CD14-positive monocyte (primary cell): ENCODE measurements around the gene RGS19. TPM values are rescaled to one million over a fixed set of nuclear protein-coding genes. Genes with fewer than 3 reads are reported as not detected.

Source experiments
- DNase-seq, 3 donors: peaks; one replicate each; pipeline ENCODE4 v3.0.0-alpha.2; 2011 to 2022
- H2AFZ ChIP-seq: 2 replicates; pipeline ENCODE4 v1.6.0; 2012; ENCODE audit warnings: mild to moderate bottlenecking, low read depth, low read length, inconsistent platforms; ENCODE audit not compliant: insufficient read depth, poor library complexity, severe bottlenecking
- H3K27ac ChIP-seq, 2 donors: 1 replicate in 1 of 2; 2 replicates in 1 of 2; pipeline ENCODE4 v1.5.1; 2012 to 2013; ENCODE audit warnings: low read length in 2 of 2, control low read depth in 1 of 2, inconsistent platforms in 1 of 2, low read depth in 1 of 2, mild to moderate bottlenecking in 1 of 2
- H3K27me3 ChIP-seq, 2 donors: one replicate each; pipeline versions ENCODE4 v1.6.0 to v1.6.1; 2011 to 2013; ENCODE audit warnings: low read length in 2 of 2; ENCODE audit not compliant: control insufficient read depth in 2 of 2, insufficient read depth in 2 of 2
- H3K36me3 ChIP-seq, 2 donors: replicated peaks in 1 of 2; 1 replicate in 1 of 2; 2 replicates in 1 of 2; pipeline versions ENCODE4 v1.5.1 to v1.6.1; 2012 to 2013; ENCODE audit warnings: low read length in 2 of 2, control low read depth in 1 of 2, inconsistent platforms in 1 of 2, mild to moderate bottlenecking in 1 of 2; ENCODE audit not compliant: insufficient read depth in 2 of 2, control insufficient read depth in 1 of 2
- H3K4me1 ChIP-seq, 2 donors: 1 replicate in 1 of 2; 2 replicates in 1 of 2; pipeline versions ENCODE4 v1.5.1 to v1.6.1; 2012 to 2013; ENCODE audit warnings: low read length in 2 of 2, control low read depth in 1 of 2, inconsistent platforms in 1 of 2, mild to moderate bottlenecking in 1 of 2, moderate library complexity in 1 of 2; ENCODE audit not compliant: insufficient read depth in 2 of 2, control insufficient read depth in 1 of 2
- H3K4me2 ChIP-seq: replicated peaks from 2 replicates; pipeline ENCODE3; 2012; ENCODE audit warnings: low read length, moderate library complexity, mild to moderate bottlenecking; ENCODE audit not compliant: poor library complexity, severe bottlenecking; ENCODE audit errors: extremely low read depth
- H3K4me3 ChIP-seq, 3 experiments: fragments of 200-600 bp in 1 of 3; sonication (generic) in 1 of 3; replicated peaks in 1 of 3; 1 replicate in 2 of 3; 2 replicates in 1 of 3; pipeline ENCODE4 v1.5.1; 2011 to 2013; ENCODE audit warnings: low read length in 3 of 3, mild to moderate bottlenecking in 3 of 3, control low read depth in 2 of 3, low read depth in 2 of 3, inconsistent platforms in 1 of 3, moderate library complexity in 1 of 3
- H3K79me2 ChIP-seq: 2 replicates; pipeline ENCODE4 v1.6.0; 2012; ENCODE audit warnings: mild to moderate bottlenecking, control low read depth, inconsistent platforms, low read length, moderate library complexity; ENCODE audit not compliant: insufficient read depth
- H3K9ac ChIP-seq: 2 replicates; pipeline ENCODE4 v1.6.0; 2017; ENCODE audit warnings: low read length, mild to moderate bottlenecking; ENCODE audit not compliant: insufficient read depth, poor library complexity, severe bottlenecking
- H3K9me3 ChIP-seq, 2 donors: replicated peaks in 1 of 2; 1 replicate in 1 of 2; 2 replicates in 1 of 2; pipeline versions ENCODE4 v1.5.1 to v1.6.1; 2012 to 2013; ENCODE audit warnings: low read length in 2 of 2, control low read depth in 1 of 2; ENCODE audit not compliant: control insufficient read depth in 1 of 2, insufficient read depth in 1 of 2
- H4K20me1 ChIP-seq: 2 replicates; pipeline ENCODE4 v1.6.0; 2012; ENCODE audit warnings: mild to moderate bottlenecking, low read length, control low read depth, moderate library complexity; ENCODE audit not compliant: insufficient read depth
- H3K27ac Mint-ChIP-seq, 7 donors: one replicate each; pipeline ENCODE4 v1.8.0; 2020; ENCODE audit warnings: mild to moderate bottlenecking in 7 of 7, mixed read lengths in 7 of 7, moderate library complexity in 6 of 7, inconsistent platforms in 2 of 7
- H3K27me3 Mint-ChIP-seq, 3 donors: one replicate each; pipeline ENCODE4 v1.8.0; 2021 to 2022; ENCODE audit warnings: low read depth in 3 of 3, mild to moderate bottlenecking in 3 of 3, mixed read lengths in 3 of 3, moderate library complexity in 3 of 3, inconsistent platforms in 1 of 3
- H3K36me3 Mint-ChIP-seq, 2 donors: one replicate each; pipeline ENCODE4 v1.8.0; 2020; ENCODE audit warnings: mixed read lengths in 2 of 2, inconsistent platforms in 1 of 2, mild to moderate bottlenecking in 1 of 2
- H3K4me1 Mint-ChIP-seq: one replicate; pipeline ENCODE4 v1.8.0; 2020; ENCODE audit warnings: mild to moderate bottlenecking, mixed read lengths
- H3K4me3 Mint-ChIP-seq, 2 donors: one replicate each; pipeline ENCODE4 v1.8.0; 2020; ENCODE audit warnings: mild to moderate bottlenecking in 2 of 2, mixed read lengths in 2 of 2, moderate library complexity in 1 of 2
- H3K9me3 Mint-ChIP-seq, 7 donors: one replicate each; pipeline ENCODE4 v1.8.0; 2020 to 2022; ENCODE audit warnings: mixed read lengths in 7 of 7, mild to moderate bottlenecking in 6 of 7, moderate library complexity in 6 of 7, inconsistent platforms in 2 of 7
- WGBS: methylation state at CpG from one replicate; pipeline ENCODE4 v1.1.5; 2013; ENCODE audit warnings: missing lambda C conversion rate; ENCODE audit not compliant: insufficient coverage; 5-methylcytosine and 5-hydroxymethylcytosine counted together
- intact Hi-C, 2 donors: fragments of 100-400 bp; cut with micrococcal nuclease; formaldehyde crosslinking; loops; one replicate each; pipeline versions ENCODE4 v1.15.0 to v1.15.1; 2023
- polyA plus RNA-seq, 3 donors: library from polyadenylated mRNA; depleted of rRNA in 1 of 3; unstranded in 2 of 3; stranded (reverse) in 1 of 3; fragments of 300-500 nt in 2 of 3; fragments of >200 nt in 1 of 3; fragmentation: Illumina TruSeq in 2 of 3; gene quantifications; 1 replicate in 2 of 3; 2 replicates in 1 of 3; pipeline ENCODE4 v1.2.3, GENCODE V29; 2012 to 2021
- TF ChIP-seq, protein P1 (sequence below): fragments of 200-600 bp; IDR thresholded peaks from one replicate; pipeline ENCODE4 v1.8.0; 2022; ENCODE audit warnings: antibody characterized with exemption, mild to moderate bottlenecking

Gene RGS19
- polyA plus RNA-seq, 3 donors = 235 to 280 (median 244) TPM

DNA sequence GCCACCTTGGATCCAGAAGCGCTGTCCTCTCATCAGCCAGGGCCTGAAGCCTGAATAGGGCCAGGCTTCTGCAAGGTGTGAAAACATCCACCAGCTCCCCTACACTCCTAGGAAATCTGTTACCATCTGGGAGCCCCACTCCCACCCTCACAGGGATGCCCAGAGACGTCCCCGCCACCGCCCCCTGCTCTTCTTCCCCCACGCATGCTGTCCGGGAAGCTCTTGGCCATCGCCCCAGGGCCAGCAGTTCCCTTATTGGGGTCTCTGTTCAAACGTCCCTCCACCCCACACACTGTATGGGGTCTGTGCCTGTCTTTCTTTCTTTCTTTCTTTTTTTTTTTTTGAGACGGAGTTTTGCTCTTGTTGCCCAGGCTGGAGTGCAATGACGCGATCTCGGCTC is 3.8 kb downstream of the RGS19 start:
- peaks cover 34% of the 10 kb centered on the region for H3K4me1 Mint-ChIP-seq
- peaks cover 94% of the 10 kb centered on the region for H4K20me1 ChIP-seq
- peaks cover 0 to 3% (median 0%) of the 10 kb centered on the region in 3 donors for H3K27me3 Mint-ChIP-seq
- H3K79me2 ChIP-seq = peaks cover 66% of the 10 kb centered on the region
- H3K4me1 ChIP-seq = peaks cover 22 to 47% of the 10 kb centered on the region in 2 donors
- TF ChIP-seq, protein P1, sequence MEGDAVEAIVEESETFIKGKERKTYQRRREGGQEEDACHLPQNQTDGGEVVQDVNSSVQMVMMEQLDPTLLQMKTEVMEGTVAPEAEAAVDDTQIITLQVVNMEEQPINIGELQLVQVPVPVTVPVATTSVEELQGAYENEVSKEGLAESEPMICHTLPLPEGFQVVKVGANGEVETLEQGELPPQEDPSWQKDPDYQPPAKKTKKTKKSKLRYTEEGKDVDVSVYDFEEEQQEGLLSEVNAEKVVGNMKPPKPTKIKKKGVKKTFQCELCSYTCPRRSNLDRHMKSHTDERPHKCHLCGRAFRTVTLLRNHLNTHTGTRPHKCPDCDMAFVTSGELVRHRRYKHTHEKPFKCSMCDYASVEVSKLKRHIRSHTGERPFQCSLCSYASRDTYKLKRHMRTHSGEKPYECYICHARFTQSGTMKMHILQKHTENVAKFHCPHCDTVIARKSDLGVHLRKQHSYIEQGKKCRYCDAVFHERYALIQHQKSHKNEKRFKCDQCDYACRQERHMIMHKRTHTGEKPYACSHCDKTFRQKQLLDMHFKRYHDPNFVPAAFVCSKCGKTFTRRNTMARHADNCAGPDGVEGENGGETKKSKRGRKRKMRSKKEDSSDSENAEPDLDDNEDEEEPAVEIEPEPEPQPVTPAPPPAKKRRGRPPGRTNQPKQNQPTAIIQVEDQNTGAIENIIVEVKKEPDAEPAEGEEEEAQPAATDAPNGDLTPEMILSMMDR = no peak
- H3K9ac ChIP-seq = no peak overlapping the region
- no peaks in the 10 kb centered on the region for H3K9me3 Mint-ChIP-seq
- H3K9me3 ChIP-seq = no peaks in the 10 kb centered on the region
- H3K4me3 ChIP-seq = no peak overlapping the region
- H3K36me3 Mint-ChIP-seq = peaks cover 32 to 51% of the 10 kb centered on the region in 2 donors
- no peaks in the 10 kb centered on the region for H3K27me3 ChIP-seq
- DNase-seq = no peak
- peaks cover 43 to 46% of the 10 kb centered on the region in 2 donors for H3K36me3 ChIP-seq
- peak overlapping the region; percentile 6 to 97 for H3K4me3 Mint-ChIP-seq
- no peak overlapping the region for H2AFZ ChIP-seq
- intact Hi-C loops = no loop called here
- peak overlapping the region in 5 of 7 donors; percentile 50 to 82 (median 70) for H3K27ac Mint-ChIP-seq
- peak overlapping the region; percentile 2 to 48 for H3K27ac ChIP-seq
- H3K4me2 ChIP-seq = peak overlapping the region; percentile 44
- 76% methylated on average over 7 of the region's 12 CpGs for WGBS

DNA sequence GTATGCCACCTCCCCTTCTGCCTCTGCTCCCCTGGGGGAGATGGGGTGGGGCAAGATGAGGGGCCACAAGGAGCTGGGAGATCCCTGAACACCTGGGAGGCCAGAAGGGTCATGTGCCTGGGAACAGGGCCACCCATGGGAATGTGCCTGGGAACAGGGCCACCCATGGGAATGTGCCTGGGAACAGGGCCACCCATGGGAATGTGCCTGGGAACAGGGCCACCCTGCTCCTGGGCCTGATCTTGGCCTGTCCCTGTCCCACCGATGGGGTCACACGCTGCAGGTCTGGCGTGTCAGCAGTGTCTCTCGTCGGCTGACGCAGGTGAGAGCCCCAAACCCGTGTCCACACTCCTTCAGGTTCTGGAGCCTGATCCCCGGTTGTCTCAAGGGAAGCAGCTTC is 4.4 kb downstream of the RGS19 start:
- Mint-ChIP-seq H3K36me3 (peaks cover 32 to 51% of the 10 kb centered on the region in 2 donors), H3K27ac (peak overlapping the region in 1 of 7 donors; percentile 36), H3K4me1 (peaks cover 29% of the 10 kb centered on the region), H3K9me3 (no peaks in the 10 kb centered on the region), H3K4me3 (no peak overlapping the region), H3K27me3 (no peaks in the 10 kb centered on the region)
- WGBS = 94% methylated on average over 8 of the region's 8 CpGs
- TF ChIP-seq, protein P1 = no peak
- H4K20me1 ChIP-seq = peaks cover 95% of the 10 kb centered on the region
- no peaks in the 10 kb centered on the region for H3K27me3 ChIP-seq
- no peak for DNase-seq
- peaks cover 43 to 46% of the 10 kb centered on the region in 2 donors for H3K36me3 ChIP-seq
- H3K79me2 ChIP-seq = peaks cover 60% of the 10 kb centered on the region
- H3K4me3 ChIP-seq = no peak overlapping the region
- H3K4me1 ChIP-seq = peaks cover 21 to 45% of the 10 kb centered on the region in 2 donors
- peak overlapping the region; percentile 44 for H3K4me2 ChIP-seq
- H3K9me3 ChIP-seq = no peaks in the 10 kb centered on the region
- no peak overlapping the region for H3K9ac ChIP-seq
- no peak overlapping the region for H2AFZ ChIP-seq
- intact Hi-C loops = no loop called here
- H3K27ac ChIP-seq = peak overlapping the region; percentile 2 to 48
